ENCODE data around the gene MGAT4A. TPM values are rescaled to one million over a fixed set of nuclear protein-coding genes. Genes with fewer than 3 reads are reported as not detected.

The MGAT4A gene
- total RNA-seq, 1 donor from 2014 or later: 15.7 TPM

GRCh38 chr2:98607741-98608115 lies 123.2 kb downstream of the MGAT4A start:
- Mint-ChIP-seq H3K4me1 (peaks cover 55% of the 10 kb centered on the region), H3K9me3 (no peaks in the 10 kb centered on the region), H3K4me3 (peak overlapping the region; percentile 93), H3K27ac (peak overlapping the region; percentile 86), H3K36me3 (ENCODE audit: low read depth) (peaks cover 57% of the 10 kb centered on the region), H3K27me3 (no peaks in the 10 kb centered on the region)
- ChIA-PET CTCF (no interaction called here), POLR2A (interaction anchor here (1.5 kb wide), 1 partner anchor 145 kb away, joined by 4 read pairs; no protein-coding TSS in a partner anchor)
- TF ChIP-seq CTCF (IDR thresholded peaks at IDR 0.05): no peak
- ATAC-seq (ENCODE audit: low read depth) (no peak), DNase-seq (no peak)
- intact Hi-C loops (cut with micrococcal nuclease): loop anchor here (1.0 to 2.0 kb wide), 4 partner anchors 51 to 729 kb away; partner anchors contain the start of genes EIF5B, MITD1, MRPL30 and TXNDC9

DNA sequence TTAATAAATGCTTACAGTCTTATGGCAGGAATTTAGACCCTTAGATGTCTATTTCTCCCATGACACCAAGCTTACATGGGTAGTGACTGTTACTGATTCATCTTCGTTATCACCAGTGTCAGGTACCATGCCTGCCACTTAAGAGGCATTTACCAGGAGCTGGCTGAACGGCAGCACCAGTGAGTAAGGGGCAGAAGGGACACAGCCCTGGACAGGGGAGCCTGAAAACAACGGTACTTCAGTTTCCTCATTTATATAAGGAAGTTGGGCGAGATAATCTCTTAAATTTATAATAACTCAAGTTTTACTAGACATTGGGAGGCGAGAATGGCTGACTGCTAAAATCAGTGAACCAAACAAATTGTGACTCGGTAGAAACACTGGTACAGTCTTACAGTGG lies 123.8 kb downstream of the MGAT4A start:
- no peak for DNase-seq
- POLR2A ChIA-PET: no interaction called here
- intact Hi-C loops (cut with micrococcal nuclease): no loop called here
- TF ChIP-seq CTCF (IDR thresholded peaks at IDR 0.05): no peak
- Mint-ChIP-seq H3K36me3 (ENCODE audit: low read depth) (peaks cover 58% of the 10 kb centered on the region), H3K9me3 (no peaks in the 10 kb centered on the region), H3K27me3 (no peaks in the 10 kb centered on the region), H3K27ac (peak overlapping the region; percentile 86), H3K4me1 (peaks cover 55% of the 10 kb centered on the region), H3K4me3 (peak overlapping the region; percentile 93)
- CTCF ChIA-PET: no interaction called here
- ATAC-seq (ENCODE audit: low read depth): no peak

DNA sequence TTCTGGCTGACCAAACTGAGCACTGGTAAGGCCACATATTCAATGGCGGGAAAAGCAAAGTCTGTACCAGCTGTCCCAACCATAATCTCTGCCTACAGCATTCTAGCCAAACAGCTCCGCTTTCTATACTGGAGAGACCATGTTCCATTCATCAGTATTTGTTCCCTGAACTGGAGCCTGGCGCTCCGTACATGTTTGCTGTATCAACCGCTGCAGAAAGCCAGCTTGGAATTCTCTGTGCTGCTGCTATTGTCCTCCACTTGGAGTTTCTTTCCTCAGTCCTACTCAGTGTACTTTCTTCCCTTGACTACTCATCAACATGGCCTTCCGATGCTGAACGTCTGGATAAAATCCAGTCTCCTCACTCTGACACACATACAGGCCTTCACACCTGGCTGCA lies 124.5 kb downstream of the MGAT4A start:
- Mint-ChIP-seq H3K27ac (no peak overlapping the region), H3K36me3 (ENCODE audit: low read depth) (peaks cover 59% of the 10 kb centered on the region), H3K9me3 (no peaks in the 10 kb centered on the region), H3K4me3 (peak overlapping the region; percentile 17), H3K4me1 (peaks cover 55% of the 10 kb centered on the region), H3K27me3 (no peaks in the 10 kb centered on the region)
- intact Hi-C loops (cut with micrococcal nuclease): no loop called here
- ATAC-seq (ENCODE audit: low read depth) (no peak), DNase-seq (no peak)
- POLR2A ChIA-PET: no interaction called here
- CTCF ChIA-PET: no interaction called here
- TF ChIP-seq CTCF (IDR thresholded peaks at IDR 0.05): no peak

DNA sequence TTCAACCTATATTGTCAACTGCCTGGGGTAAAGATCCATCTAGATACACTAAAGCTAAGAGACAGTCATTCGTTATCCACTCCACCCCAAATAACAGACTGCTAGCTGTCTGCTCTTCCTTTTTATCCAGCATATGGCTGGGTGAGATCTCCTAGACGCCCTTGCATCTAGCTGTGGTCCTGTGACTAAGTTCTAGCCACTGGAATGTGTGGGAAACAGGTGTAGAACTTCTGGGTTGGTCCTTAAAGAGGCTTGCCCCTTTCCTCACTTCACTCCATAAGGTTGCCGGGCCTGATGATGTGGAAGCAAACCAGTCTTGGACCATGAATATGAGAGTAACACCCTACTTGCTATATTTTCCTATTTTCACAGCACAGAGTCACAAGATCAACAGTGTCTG lies 125.9 kb downstream of the MGAT4A start:
- H3K27ac Mint-ChIP-seq: peak overlapping the region; percentile 46
- ATAC-seq (ENCODE audit: low read depth) (no peak), DNase-seq (no peak)
- H3K4me3 Mint-ChIP-seq: no peak overlapping the region
- POLR2A ChIA-PET: no interaction called here
- no peaks in the 10 kb centered on the region for H3K9me3 Mint-ChIP-seq
- H3K4me1 Mint-ChIP-seq: peaks cover 44% of the 10 kb centered on the region
- TF ChIP-seq CTCF (IDR thresholded peaks at IDR 0.05): no peak
- no peaks in the 10 kb centered on the region for H3K27me3 Mint-ChIP-seq
- H3K36me3 Mint-ChIP-seq (ENCODE audit: low read depth): peaks cover 56% of the 10 kb centered on the region
- intact Hi-C loops (cut with micrococcal nuclease): no loop called here
- CTCF ChIA-PET: interaction anchor here (5.0 kb wide), 1 partner anchor 192 kb away, joined by 29 read pairs; no protein-coding TSS in a partner anchor

DNA sequence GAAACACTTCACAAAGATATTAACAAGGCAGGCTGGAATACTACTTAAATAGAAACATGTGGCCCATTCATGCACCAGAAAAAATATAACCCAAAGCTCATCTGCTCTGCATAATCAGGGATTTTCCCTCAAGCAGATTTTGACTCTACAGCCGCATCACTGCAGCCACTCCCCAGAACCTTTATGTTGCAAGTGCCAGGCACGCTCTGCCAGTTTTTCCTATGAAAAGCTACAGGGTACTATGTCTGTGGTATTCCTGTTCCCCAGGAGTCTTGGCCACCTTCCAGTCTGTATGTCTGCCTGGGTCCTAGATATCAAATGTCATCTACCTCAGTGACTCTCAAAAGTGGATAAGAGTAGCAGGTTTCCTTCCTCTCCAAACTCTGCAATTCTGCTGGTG lies 126.4 kb downstream of the MGAT4A start:
- no peak for DNase-seq
- no peaks in the 10 kb centered on the region for H3K27me3 Mint-ChIP-seq
- no peaks in the 10 kb centered on the region for H3K9me3 Mint-ChIP-seq
- POLR2A ChIA-PET: no interaction called here
- peaks cover 57% of the 10 kb centered on the region for H3K36me3 Mint-ChIP-seq (ENCODE audit: low read depth)
- TF ChIP-seq CTCF (IDR thresholded peaks at IDR 0.05): no peak
- no peak overlapping the region for H3K4me3 Mint-ChIP-seq
- peak overlapping the region; percentile 25 for H3K27ac Mint-ChIP-seq
- CTCF ChIA-PET: interaction anchor here (5.0 kb wide), 1 partner anchor 191 kb away, joined by 29 read pairs; no protein-coding TSS in a partner anchor
- no peak for ATAC-seq (ENCODE audit: low read depth)
- peaks cover 38% of the 10 kb centered on the region for H3K4me1 Mint-ChIP-seq
- intact Hi-C loops (cut with micrococcal nuclease): no loop called here

Measured in activated B cell treated with CpG ODN at 0.5 μM for 24 hours (primary cell).